ENCODE results near the gene REEP1.
"Not testable (repeated sequence)": the region's sequence is repeated elsewhere in the genome, so short reads cannot be mapped to it uniquely, and the experiment has no call there.

REEP1 gene

DNA sequence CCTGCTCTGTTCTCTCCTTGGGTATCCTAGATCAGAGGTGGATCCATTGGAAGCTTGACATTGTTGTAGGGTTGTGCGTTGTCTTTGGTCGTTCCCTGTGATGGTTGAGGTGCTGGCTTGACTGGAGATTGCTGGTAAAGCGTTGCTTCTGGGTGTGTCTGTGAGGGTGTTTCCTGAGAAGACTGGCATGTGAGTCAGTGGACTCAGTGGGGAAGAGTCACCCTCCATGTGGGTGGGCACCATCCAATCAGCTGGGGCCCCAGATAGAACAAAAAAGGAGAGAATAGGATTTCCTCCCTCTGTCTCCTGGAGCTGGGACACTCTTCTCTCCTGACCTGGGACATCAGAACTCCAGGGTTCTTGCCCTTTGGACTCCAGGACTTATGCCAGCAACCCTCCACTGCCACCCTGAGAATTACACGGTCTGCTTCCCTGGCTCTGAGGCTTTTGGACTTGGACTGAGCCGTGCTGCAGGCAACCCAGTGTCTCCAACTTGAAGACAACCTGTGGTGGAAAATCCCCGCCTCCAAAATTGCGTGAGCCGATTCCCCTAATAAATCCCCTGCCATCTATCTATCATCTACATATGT lies 14.8 kb upstream of the REEP1 start:
- Histone ChIP-seq H3K4me3 (no peak overlapping the region), H3K27ac (no peak overlapping the region)
- no peak for DNase-seq (ENCODE audit: low spot score)
- TF ChIP-seq, protein P1, sequence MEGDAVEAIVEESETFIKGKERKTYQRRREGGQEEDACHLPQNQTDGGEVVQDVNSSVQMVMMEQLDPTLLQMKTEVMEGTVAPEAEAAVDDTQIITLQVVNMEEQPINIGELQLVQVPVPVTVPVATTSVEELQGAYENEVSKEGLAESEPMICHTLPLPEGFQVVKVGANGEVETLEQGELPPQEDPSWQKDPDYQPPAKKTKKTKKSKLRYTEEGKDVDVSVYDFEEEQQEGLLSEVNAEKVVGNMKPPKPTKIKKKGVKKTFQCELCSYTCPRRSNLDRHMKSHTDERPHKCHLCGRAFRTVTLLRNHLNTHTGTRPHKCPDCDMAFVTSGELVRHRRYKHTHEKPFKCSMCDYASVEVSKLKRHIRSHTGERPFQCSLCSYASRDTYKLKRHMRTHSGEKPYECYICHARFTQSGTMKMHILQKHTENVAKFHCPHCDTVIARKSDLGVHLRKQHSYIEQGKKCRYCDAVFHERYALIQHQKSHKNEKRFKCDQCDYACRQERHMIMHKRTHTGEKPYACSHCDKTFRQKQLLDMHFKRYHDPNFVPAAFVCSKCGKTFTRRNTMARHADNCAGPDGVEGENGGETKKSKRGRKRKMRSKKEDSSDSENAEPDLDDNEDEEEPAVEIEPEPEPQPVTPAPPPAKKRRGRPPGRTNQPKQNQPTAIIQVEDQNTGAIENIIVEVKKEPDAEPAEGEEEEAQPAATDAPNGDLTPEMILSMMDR (IDR thresholded peaks at IDR 0.05): no peak

DNA sequence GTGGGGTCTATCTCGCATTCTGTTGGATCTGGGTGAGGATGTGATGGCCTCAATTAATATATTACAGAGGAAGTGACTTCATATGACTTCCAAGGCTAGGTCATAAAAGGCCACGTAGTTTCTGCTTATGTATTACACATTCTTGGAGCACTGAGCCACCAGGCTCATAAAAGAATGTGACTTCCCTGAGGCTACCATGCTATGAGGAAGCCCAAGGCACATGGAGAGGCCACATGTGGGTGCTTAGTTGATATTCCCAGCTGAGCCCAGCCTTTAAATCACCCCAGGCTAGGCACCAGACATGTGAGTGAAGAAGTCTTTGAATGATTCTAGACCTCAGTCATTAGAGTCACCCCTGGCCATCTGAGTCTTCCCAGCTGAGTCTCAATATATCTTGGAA lies 13.3 kb upstream of the REEP1 start:
- no peak for DNase-seq (ENCODE audit: low spot score)
- Histone ChIP-seq H3K27ac (no peak overlapping the region), H3K4me3 (no peak overlapping the region)
- TF ChIP-seq, protein P1 (IDR thresholded peaks at IDR 0.05): no peak

DNA sequence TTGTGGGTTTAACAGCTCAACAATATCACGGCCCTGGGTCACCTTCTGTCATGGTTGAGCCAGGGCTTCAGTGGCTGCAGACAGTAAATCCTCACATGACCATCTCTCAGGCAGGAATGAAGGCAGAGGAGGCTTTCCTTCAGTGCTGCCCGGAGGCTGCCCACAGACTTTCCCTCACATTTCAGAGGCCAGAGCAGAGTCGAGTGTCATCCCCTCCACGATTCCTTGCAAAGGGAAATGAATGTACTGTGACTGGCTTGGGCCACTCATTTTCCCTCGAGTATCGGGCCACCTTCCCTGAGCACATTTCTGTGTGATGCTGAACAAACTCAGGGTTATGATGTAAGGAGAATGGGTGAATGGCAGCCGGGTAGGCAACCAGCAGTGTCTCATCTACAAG lies 10.0 kb upstream of the REEP1 start:
- Histone ChIP-seq H3K4me3 (no peak overlapping the region), H3K27ac (no peak overlapping the region)
- DNase-seq (ENCODE audit: low spot score): no peak
- TF ChIP-seq, protein P1 (IDR thresholded peaks at IDR 0.05): no peak

DNA sequence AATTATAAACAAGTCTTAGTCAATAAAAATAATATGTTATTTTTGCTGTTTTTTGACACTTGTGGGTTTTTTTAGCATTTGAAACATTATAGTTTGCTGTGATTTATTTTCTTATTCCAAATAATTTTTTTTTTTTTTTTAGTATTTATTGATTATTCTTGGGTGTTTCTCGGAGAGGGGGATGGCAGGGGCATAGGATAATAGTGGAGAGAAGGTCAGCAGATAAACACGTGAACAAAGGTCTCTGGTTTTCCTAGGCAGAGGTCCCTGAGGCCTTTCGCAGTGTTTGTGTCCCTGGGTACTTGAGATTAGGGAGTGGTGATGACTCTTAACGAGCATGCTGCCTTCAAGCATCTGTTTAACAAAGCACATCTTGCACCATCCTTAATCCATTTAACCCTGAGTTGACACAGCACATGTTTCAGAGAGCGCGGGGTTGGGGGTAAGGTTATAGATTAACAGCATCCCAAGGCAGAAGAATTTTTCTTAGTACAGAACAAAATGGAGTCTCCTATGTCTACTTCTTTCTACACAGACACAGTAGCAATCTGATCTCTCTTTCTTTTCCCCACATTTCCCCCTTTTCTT lies 8.5 kb upstream of the REEP1 start:
- DNase-seq (ENCODE audit: low spot score); H3K4me3 ChIP-seq; H3K27ac ChIP-seq: not testable (repeated sequence)

DNA sequence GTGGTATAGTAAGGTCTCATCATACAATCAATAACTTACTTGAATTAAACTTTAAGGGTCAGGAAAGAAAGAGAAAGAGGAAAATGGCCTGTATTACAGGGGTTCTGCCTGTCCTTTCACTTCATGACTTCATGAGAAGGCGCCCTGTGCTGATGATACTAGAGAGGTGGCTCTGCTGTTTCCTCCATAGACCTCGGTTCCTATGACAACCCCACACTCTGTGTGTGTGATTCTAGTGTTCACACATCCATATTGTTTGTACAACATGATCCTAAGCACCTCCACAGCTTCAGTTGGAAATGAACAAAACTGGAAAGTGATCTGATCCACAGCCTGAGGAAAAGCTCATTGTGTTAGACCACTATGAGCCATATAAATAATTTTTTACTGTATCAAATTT lies 7.0 kb upstream of the REEP1 start:
- TF ChIP-seq, protein P1 (IDR thresholded peaks at IDR 0.05): no peak
- no peak overlapping the region for H3K27ac ChIP-seq
- H3K4me3 ChIP-seq: no peak overlapping the region
- no peak for DNase-seq (ENCODE audit: low spot score)

DNA sequence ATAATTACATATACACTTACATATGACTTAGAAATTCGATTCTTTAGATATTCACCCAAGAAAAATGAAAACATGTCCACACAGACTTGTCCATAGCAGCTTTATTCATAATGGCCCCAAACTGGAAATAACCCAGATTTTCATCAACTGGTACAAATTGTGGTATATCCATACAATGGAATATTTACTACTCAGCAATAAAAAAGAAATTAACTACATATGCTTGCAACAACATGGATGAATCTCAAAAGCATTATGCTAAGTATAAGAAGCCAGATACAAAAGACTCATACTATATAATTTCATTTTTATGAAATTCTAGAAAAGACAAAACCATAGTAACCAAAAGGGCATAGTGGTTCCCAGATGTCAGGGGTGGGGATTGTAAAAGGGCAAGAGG lies 5.1 kb upstream of the REEP1 start:
- no peak overlapping the region for H3K4me3 ChIP-seq
- no peak for DNase-seq (ENCODE audit: low spot score)
- H3K27ac ChIP-seq: no peak overlapping the region
- TF ChIP-seq, protein P1 (IDR thresholded peaks at IDR 0.05): no peak

DNA sequence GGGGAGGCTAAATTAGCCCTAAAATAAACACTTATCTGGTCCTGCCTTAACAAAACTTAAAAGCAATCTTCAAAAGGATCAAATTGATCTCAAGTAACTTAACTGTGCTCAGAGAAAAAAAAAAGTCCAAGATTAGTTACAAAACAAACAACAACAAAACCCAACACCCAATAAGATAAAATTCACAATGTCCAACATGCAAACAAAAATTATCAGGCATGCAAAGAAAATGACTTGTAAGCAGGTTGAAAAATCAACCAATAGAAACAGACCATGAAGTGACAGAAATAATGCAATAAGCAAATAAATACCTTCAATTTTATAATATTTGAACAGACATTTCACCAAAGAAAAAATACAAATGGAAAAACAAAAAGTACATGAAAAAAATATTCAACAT lies 4.0 kb upstream of the REEP1 start:
- TF ChIP-seq, protein P1 (IDR thresholded peaks at IDR 0.05): no peak

More for the DNA sequence above, 4.0 kb upstream of the REEP1 start:
- H3K27ac ChIP-seq: no peak overlapping the region
- no peak overlapping the region for H3K4me3 ChIP-seq
- DNase-seq (ENCODE audit: low spot score): no peak

All from coronary artery (tissue), 2 donors.